Panc1 (cell line): ENCODE data around the gene PROM2. TPM values are rescaled to one million over a fixed set of nuclear protein-coding genes. Genes with fewer than 3 reads are reported as not detected.

ENCODE experiments used
- ATAC-seq: fragments of 200-7000 bp; cut with Tn5 transposase; 2 replicates; pipeline ENCODE4 v1.9.1; 2020; ENCODE audit warnings: mild to moderate bottlenecking, moderate library complexity
- BruUV-seq: library from RNA; stranded (reverse); fragments of 400-500 nt; replicated peaks from 2 replicates; lab custom pipeline; 2021; lab: Mats Ljungman, UMichigan
- CTCF ChIA-PET: fragments of 300-600 bp; sonication (Branson Sonifier 250); formaldehyde crosslinking; loops from one replicate; lab custom pipeline; 2022; ENCODE audit warnings: antibody characterized with exemption; lab: Charles Lee
- POLR2A ChIA-PET: fragments of 300-600 bp; sonication (Branson Sonifier 250); formaldehyde crosslinking; loops from one replicate; lab custom pipeline; 2022; ENCODE audit warnings: antibody characterized with exemption; lab: Charles Lee
- DNase-seq: peaks from one replicate; pipeline ENCODE4 v3.0.0-alpha.2; 2010; ENCODE audit warnings: low read depth, low spot score
- H3K27ac ChIP-seq: 2 replicates; pipeline ENCODE4 v1.5.1; 2011; ENCODE audit warnings: mild to moderate bottlenecking, low read length, inconsistent platforms
- H3K27me3 ChIP-seq: fragments of 200-500 bp; sonication (Bioruptor generic); 2 replicates; pipeline ENCODE4 v1.6.0; 2014; ENCODE audit warnings: low read length, inconsistent platforms; ENCODE audit not compliant: control insufficient read depth, insufficient read depth
- H3K36me3 ChIP-seq: fragments of 200-500 bp; sonication (Bioruptor generic); 2 replicates; pipeline ENCODE4 v1.5.1; 2014; ENCODE audit warnings: inconsistent platforms, mild to moderate bottlenecking, low read length, moderate library complexity; ENCODE audit not compliant: control insufficient read depth, insufficient read depth
- H3K4me1 ChIP-seq: 2 replicates; pipeline ENCODE4 v1.5.1; 2011; ENCODE audit warnings: inconsistent platforms, mild to moderate bottlenecking, low read length, moderate library complexity; ENCODE audit not compliant: control insufficient read depth, insufficient read depth
- H3K4me3 ChIP-seq, 2 experiments: 2 replicates each; pipeline ENCODE4 v1.5.1; 2011 to 2012; ENCODE audit warnings: low read depth in 2 of 2, low read length in 2 of 2, mild to moderate bottlenecking in 2 of 2, inconsistent platforms in 1 of 2, moderate library complexity in 1 of 2
- H3K9me3 ChIP-seq: fragments of 200-500 bp; sonication (Bioruptor generic); 2 replicates; pipeline ENCODE4 v1.5.1; 2014; ENCODE audit warnings: low read depth, mild to moderate bottlenecking, inconsistent platforms, low read length, moderate library complexity; ENCODE audit not compliant: control insufficient read depth, insufficient read depth
- CTCF ChIP-seq: fragments of 450-650 bp; IDR thresholded peaks from 2 replicates; pipeline ENCODE4 v1.5.1; 2017; ENCODE audit warnings: mild to moderate bottlenecking
- POLR2AphosphoS5 ChIP-seq: IDR thresholded peaks from 2 replicates; pipeline ENCODE4 v1.6.1; 2012; ENCODE audit warnings: mild to moderate bottlenecking, low read depth, low read length, moderate library complexity
- SIN3A ChIP-seq: IDR thresholded peaks from 2 replicates; pipeline ENCODE4 v1.6.1; 2012; ENCODE audit warnings: low read depth, mild to moderate bottlenecking, low read length, moderate library complexity, borderline replicate concordance; ENCODE audit not compliant: insufficient read depth
- TCF7L2 ChIP-seq: IDR thresholded peaks from 2 replicates; pipeline ENCODE4 v1.6.1; 2011; ENCODE audit warnings: mild to moderate bottlenecking, low read depth, low read length, inconsistent platforms
- in situ Hi-C: cut with HindIII; loops from 2 replicates; pipeline ENCODE4 v1.10.0; 2016; ENCODE audit warnings: low sequenced_read_pairs, low pct_unique_long_range_greater_than_20kb
- intact Hi-C: fragments of 100-400 bp; cut with micrococcal nuclease; formaldehyde crosslinking; loops from one replicate; pipeline ENCODE4 v1.10.0; 2022; ENCODE audit not compliant: unreplicated experiment
- total RNA-seq: library from RNA; stranded (reverse); gene quantifications from one replicate; pipeline ENCODE4 v1.2.1, GENCODE V29; 2021; ENCODE audit not compliant: unreplicated experiment
- TF ChIP-seq, protein P1 (sequence below), 2 experiments: IDR thresholded peaks; 2 replicates each; pipeline ENCODE4 v1.6.1; 2011 to 2012; ENCODE audit warnings: low read depth in 2 of 2, control low read depth in 1 of 2, low read length in 1 of 2, mild to moderate bottlenecking in 1 of 2, moderate library complexity in 1 of 2; ENCODE audit not compliant: insufficient read depth in 1 of 2

The PROM2 gene
- total RNA-seq, 1 experiment from 2014 or later, result 1.4 TPM

GRCh38 chr2:95329891-95330793, 55.9 kb downstream of the PROM2 start:
- CTCF ChIA-PET, result interaction anchor here (1.2 kb wide), 1 partner anchor 9 kb away, joined by 5 read pairs; no protein-coding TSS in a partner anchor
- no peak for TF ChIP-seq POLR2AphosphoS5
- no peak for TF ChIP-seq SIN3A
- no peak for TF ChIP-seq TCF7L2
- TF ChIP-seq CTCF, result no peak
- TF ChIP-seq, protein P1, sequence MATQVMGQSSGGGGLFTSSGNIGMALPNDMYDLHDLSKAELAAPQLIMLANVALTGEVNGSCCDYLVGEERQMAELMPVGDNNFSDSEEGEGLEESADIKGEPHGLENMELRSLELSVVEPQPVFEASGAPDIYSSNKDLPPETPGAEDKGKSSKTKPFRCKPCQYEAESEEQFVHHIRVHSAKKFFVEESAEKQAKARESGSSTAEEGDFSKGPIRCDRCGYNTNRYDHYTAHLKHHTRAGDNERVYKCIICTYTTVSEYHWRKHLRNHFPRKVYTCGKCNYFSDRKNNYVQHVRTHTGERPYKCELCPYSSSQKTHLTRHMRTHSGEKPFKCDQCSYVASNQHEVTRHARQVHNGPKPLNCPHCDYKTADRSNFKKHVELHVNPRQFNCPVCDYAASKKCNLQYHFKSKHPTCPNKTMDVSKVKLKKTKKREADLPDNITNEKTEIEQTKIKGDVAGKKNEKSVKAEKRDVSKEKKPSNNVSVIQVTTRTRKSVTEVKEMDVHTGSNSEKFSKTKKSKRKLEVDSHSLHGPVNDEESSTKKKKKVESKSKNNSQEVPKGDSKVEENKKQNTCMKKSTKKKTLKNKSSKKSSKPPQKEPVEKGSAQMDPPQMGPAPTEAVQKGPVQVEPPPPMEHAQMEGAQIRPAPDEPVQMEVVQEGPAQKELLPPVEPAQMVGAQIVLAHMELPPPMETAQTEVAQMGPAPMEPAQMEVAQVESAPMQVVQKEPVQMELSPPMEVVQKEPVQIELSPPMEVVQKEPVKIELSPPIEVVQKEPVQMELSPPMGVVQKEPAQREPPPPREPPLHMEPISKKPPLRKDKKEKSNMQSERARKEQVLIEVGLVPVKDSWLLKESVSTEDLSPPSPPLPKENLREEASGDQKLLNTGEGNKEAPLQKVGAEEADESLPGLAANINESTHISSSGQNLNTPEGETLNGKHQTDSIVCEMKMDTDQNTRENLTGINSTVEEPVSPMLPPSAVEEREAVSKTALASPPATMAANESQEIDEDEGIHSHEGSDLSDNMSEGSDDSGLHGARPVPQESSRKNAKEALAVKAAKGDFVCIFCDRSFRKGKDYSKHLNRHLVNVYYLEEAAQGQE (IDR thresholded peaks at IDR 0.05; ENCODE audit: insufficient read depth in 1 of 2, low read depth in 2 of 2, low read length in 1 of 2), result no peak
- intact Hi-C loops, result no loop called here
- POLR2A ChIA-PET, result interaction anchor here (0.5 kb wide), 1 partner anchor 162 kb away, joined by 6 read pairs; no protein-coding TSS in a partner anchor
- no peak for DNase-seq
- in situ Hi-C loops, result no loop called here
- no peaks in the 10 kb centered on the region for H3K9me3 ChIP-seq
- H3K4me3 ChIP-seq, result no peak overlapping the region
- BruUV-seq, result no TSS peak
- H3K27me3 ChIP-seq, result no peaks in the 10 kb centered on the region
- peak overlapping the region; percentile 62 for H3K27ac ChIP-seq
- H3K4me1 ChIP-seq, result peaks cover 40% of the 10 kb centered on the region
- H3K36me3 ChIP-seq, result no peaks in the 10 kb centered on the region
- ATAC-seq, result peak; percentile 24

DNA sequence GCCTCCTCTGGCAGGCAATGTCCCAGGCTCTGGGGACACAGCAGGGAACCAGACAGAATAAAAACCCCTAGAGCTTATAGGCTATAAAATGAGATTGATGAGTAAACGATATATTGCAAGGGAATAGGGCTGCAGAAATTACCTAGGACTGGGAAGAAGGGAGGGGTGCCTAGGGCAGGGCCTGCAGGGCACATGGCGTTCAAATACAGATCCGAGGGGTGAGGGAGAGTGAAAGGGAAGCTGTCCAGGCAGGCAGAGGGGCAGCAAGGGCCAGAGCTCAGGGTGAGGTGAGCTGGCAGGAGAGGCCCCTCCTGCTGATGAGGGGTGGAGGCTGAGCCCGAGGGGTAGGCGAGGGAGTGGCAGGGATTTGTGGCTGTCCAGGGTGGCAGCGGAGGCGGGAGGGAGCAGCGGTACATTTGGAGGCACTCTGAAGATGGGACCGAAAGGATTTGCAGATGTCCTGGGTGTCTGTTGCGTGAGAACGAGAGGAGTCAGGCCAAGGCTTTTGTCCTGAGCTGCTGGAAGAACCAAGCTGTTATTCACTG, 56.6 kb downstream of the PROM2 start:
- ChIA-PET POLR2A (interaction anchor here (0.5 kb wide), 1 partner anchor 163 kb away, joined by 6 read pairs; no protein-coding TSS in a partner anchor), CTCF (interaction anchor here (1.2 kb wide), 1 partner anchor 9 kb away, joined by 5 read pairs; no protein-coding TSS in a partner anchor)
- Histone ChIP-seq H3K27me3 (no peaks in the 10 kb centered on the region), H3K27ac (peak overlapping the region; percentile 62), H3K9me3 (no peaks in the 10 kb centered on the region), H3K4me3 (no peak overlapping the region), H3K4me1 (peaks cover 40% of the 10 kb centered on the region), H3K36me3 (no peaks in the 10 kb centered on the region)
- TF ChIP-seq POLR2AphosphoS5, result no peak
- TF ChIP-seq SIN3A, result no peak
- TF ChIP-seq, protein P1 (IDR thresholded peaks at IDR 0.05; ENCODE audit: insufficient read depth in 1 of 2, low read depth in 2 of 2, low read length in 1 of 2), result no peak
- TF ChIP-seq TCF7L2, result no peak
- no peak for TF ChIP-seq CTCF
- no TSS peak for BruUV-seq
- DNase-seq (no peak), ATAC-seq (no peak)
- intact Hi-C loops, result no loop called here
- in situ Hi-C loops, result no loop called here
